ENCODE data around the gene LHX2. TPM values are rescaled to one million over a fixed set of nuclear protein-coding genes. Genes with fewer than 3 reads are reported as not detected.

LHX2 gene
- total and polyA plus RNA-seq, 2 experiments from 2014 or later: 1.7 TPM; not detected in 1

DNA sequence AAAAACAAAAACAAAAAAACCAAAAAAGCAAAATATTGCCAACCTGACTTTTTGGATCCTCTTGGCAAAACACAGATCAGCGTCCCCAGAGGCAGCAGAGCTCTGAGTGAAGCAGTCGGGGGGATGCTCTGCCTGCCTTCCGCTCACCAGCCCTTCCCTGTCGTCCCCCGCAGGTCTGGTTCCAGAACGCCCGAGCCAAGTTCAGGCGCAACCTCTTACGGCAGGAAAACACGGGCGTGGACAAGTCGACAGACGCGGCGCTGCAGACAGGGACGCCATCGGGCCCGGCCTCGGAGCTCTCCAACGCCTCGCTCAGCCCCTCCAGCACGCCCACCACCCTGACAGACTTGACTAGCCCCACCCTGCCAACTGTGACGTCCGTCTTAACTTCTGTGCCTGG lies 20.7 kb downstream of the LHX2 start:
- Mint-ChIP-seq H3K27ac (no peak overlapping the region), H3K4me3 (peak overlapping the region; percentile 25), H3K36me3 (ENCODE audit: low read depth) (no peaks in the 10 kb centered on the region), H3K9me3 (no peaks in the 10 kb centered on the region), H3K27me3 (ENCODE audit: insufficient read depth, low read depth, poor library complexity) (peaks cover 15% of the 10 kb centered on the region), H3K4me1 (peaks cover 16% of the 10 kb centered on the region)
- peaks cover 39% of the 10 kb centered on the region for H3K27me3 ChIP-seq (ENCODE audit: insufficient read depth)
- H3K4me2 ChIP-seq: peak overlapping the region; percentile 72
- H3K4me3 ChIP-seq: peak overlapping the region; percentile 32; the same call in 1 of the 2 replicates
- no peak overlapping the region for H3K27ac ChIP-seq (ENCODE audit: low read depth)
- no peaks in the 10 kb centered on the region for H4K20me1 ChIP-seq (replicated peaks; ENCODE audit: insufficient read depth)
- TF ChIP-seq EZH2 (IDR thresholded peaks at IDR 0.05; ENCODE audit: low read depth, unreplicated experiment) (no peak), NANOG (IDR thresholded peaks at IDR 0.05; ENCODE audit: borderline replicate concordance) (no peak)
- no peaks in the 10 kb centered on the region for H3K9me2 ChIP-seq (ENCODE audit: insufficient read depth)
- DNase-seq (ENCODE audit: low spot score): peak; percentile 75
- peak overlapping the region; percentile 34 for H2AFZ ChIP-seq
- no peaks in the 10 kb centered on the region for H3K79me2 ChIP-seq (replicated peaks; ENCODE audit: insufficient read depth)
- ATAC-seq: peak; percentile 81
- H3K36me3 ChIP-seq (ENCODE audit: insufficient read depth): no peaks in the 10 kb centered on the region
- peaks cover 14% of the 10 kb centered on the region; the same call in 1 of the 2 replicates for H3K4me1 ChIP-seq (ENCODE audit: insufficient read depth)
- H3F3A ChIP-seq (replicated peaks; ENCODE audit: low read depth): no peaks in the 10 kb centered on the region

- H3K4me3 Mint-ChIP-seq: no peak overlapping the region
- H3F3A ChIP-seq (replicated peaks; ENCODE audit: low read depth): no peaks in the 10 kb centered on the region; the same call in 1 of the 2 replicates
- H3K9me2 ChIP-seq (ENCODE audit: insufficient read depth): no peaks in the 10 kb centered on the region
- H3K36me3 ChIP-seq (ENCODE audit: insufficient read depth): no peaks in the 10 kb centered on the region
- peaks cover 14% of the 10 kb centered on the region; the same call in 1 of the 2 replicates for H3K4me1 ChIP-seq (ENCODE audit: insufficient read depth)
- H3K36me3 Mint-ChIP-seq (ENCODE audit: low read depth): no peaks in the 10 kb centered on the region
- peaks cover 21% of the 10 kb centered on the region for H3K27me3 Mint-ChIP-seq (ENCODE audit: insufficient read depth, low read depth, poor library complexity)
- H3K4me2 ChIP-seq: no peak overlapping the region
- H2AFZ ChIP-seq: no peak overlapping the region
- DNase-seq (ENCODE audit: low spot score): no peak
- H3K4me1 Mint-ChIP-seq: peaks cover 20% of the 10 kb centered on the region
- no peak overlapping the region for H3K27ac Mint-ChIP-seq
- H3K4me3 ChIP-seq: no peak overlapping the region
- H3K79me2 ChIP-seq (replicated peaks; ENCODE audit: insufficient read depth): no peaks in the 10 kb centered on the region
- H3K9me3 Mint-ChIP-seq: no peaks in the 10 kb centered on the region
- no peak for ATAC-seq
- H3K27me3 ChIP-seq (ENCODE audit: insufficient read depth): peaks cover 36% of the 10 kb centered on the region
- H4K20me1 ChIP-seq (replicated peaks; ENCODE audit: insufficient read depth): no peaks in the 10 kb centered on the region
- H3K27ac ChIP-seq (ENCODE audit: low read depth): no peak overlapping the region
- TF ChIP-seq CTCF (conservative IDR thresholded peaks at IDR 0.05; ENCODE audit: low read depth in 2 of 2) (no peak), REST (IDR thresholded peaks at IDR 0.05; ENCODE audit: unreplicated experiment) (no peak), CREB1 (CRISPR knock-in tag; IDR thresholded peaks at IDR 0.05; ENCODE audit: low read depth) (no peak), NANOG (IDR thresholded peaks at IDR 0.05; ENCODE audit: borderline replicate concordance) (no peak), ZNF462 (CRISPR knock-in tag; IDR thresholded peaks at IDR 0.05) (no peak), ZNF114 (CRISPR knock-in tag; IDR thresholded peaks at IDR 0.05) (no peak), POLR2AphosphoS5 (IDR thresholded peaks at IDR 0.05; ENCODE audit: low read depth) (no peak), EZH2 (IDR thresholded peaks at IDR 0.05; ENCODE audit: low read depth, unreplicated experiment) (no peak)
- TF ChIP-seq, protein P1, sequence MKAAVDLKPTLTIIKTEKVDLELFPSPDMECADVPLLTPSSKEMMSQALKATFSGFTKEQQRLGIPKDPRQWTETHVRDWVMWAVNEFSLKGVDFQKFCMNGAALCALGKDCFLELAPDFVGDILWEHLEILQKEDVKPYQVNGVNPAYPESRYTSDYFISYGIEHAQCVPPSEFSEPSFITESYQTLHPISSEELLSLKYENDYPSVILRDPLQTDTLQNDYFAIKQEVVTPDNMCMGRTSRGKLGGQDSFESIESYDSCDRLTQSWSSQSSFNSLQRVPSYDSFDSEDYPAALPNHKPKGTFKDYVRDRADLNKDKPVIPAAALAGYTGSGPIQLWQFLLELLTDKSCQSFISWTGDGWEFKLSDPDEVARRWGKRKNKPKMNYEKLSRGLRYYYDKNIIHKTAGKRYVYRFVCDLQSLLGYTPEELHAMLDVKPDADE (IDR thresholded peaks at IDR 0.05): no peak
These were observed 21.8 kb downstream of the LHX2 start for GRCh38 chr9:124033348-124033747.

All from GM23338 (cell line).